ENCODE measurements around the gene JMJD1C.
"Not testable (repeated sequence)": the region's sequence is repeated elsewhere in the genome, so short reads cannot be mapped to it uniquely, and the experiment has no call there.

Gene JMJD1C

GRCh38 chr10:63494951-63495350 is 29.2 kb upstream of the JMJD1C start:
- no peak for TF ChIP-seq CTCF (IDR thresholded peaks at IDR 0.05; ENCODE audit: low read length, missing control alignments)
- no peak for DNase-seq (ENCODE audit: low read depth)
- H3K4me3 ChIP-seq (replicated peaks; ENCODE audit: low read depth, low read length): no peak overlapping the region

GRCh38 chr10:63493004-63493403 is 27.2 kb upstream of the JMJD1C start:
- H3K4me3 ChIP-seq (replicated peaks; ENCODE audit: low read depth, low read length): no peak overlapping the region
- no peak for DNase-seq (ENCODE audit: low read depth)
- no peak for TF ChIP-seq CTCF (IDR thresholded peaks at IDR 0.05; ENCODE audit: low read length, missing control alignments)

GRCh38 chr10:63492317-63492690 is 26.5 kb upstream of the JMJD1C start:
- not testable (repeated sequence) for DNase-seq (ENCODE audit: low read depth); H3K4me3 ChIP-seq (replicated peaks; ENCODE audit: low read depth, low read length)

GRCh38 chr10:63491588-63492316 is 26.0 kb upstream of the JMJD1C start:
- DNase-seq (ENCODE audit: low read depth): peak; percentile 96
- no peak for TF ChIP-seq CTCF (IDR thresholded peaks at IDR 0.05; ENCODE audit: low read length, missing control alignments)
- peak overlapping the region; percentile 39 for H3K4me3 ChIP-seq (replicated peaks; ENCODE audit: low read depth, low read length)

GRCh38 chr10:63489838-63490237 is 24.1 kb upstream of the JMJD1C start:
- no peak for TF ChIP-seq CTCF (IDR thresholded peaks at IDR 0.05; ENCODE audit: low read length, missing control alignments)
- no peak for DNase-seq (ENCODE audit: low read depth)
- no peak overlapping the region for H3K4me3 ChIP-seq (replicated peaks; ENCODE audit: low read depth, low read length)

GRCh38 chr10:63487990-63488389 is 22.2 kb upstream of the JMJD1C start:
- DNase-seq (ENCODE audit: low read depth): no peak
- no peak overlapping the region for H3K4me3 ChIP-seq (replicated peaks; ENCODE audit: low read depth, low read length)
- TF ChIP-seq CTCF (IDR thresholded peaks at IDR 0.05; ENCODE audit: low read length, missing control alignments): no peak

- TF ChIP-seq CTCF (IDR thresholded peaks at IDR 0.05; ENCODE audit: low read length, missing control alignments): no peak
- no peak for DNase-seq (ENCODE audit: low read depth)
- H3K4me3 ChIP-seq (replicated peaks; ENCODE audit: low read depth, low read length): no peak overlapping the region
Observed at GRCh38 chr10:63483983-63484382, 18.2 kb upstream of the JMJD1C start.
